ENCODE data around the gene CERS6.
"Not testable (repeated sequence)": the region's sequence is repeated elsewhere in the genome, so short reads cannot be mapped to it uniquely, and the experiment has no call there.

The CERS6 gene

DNA sequence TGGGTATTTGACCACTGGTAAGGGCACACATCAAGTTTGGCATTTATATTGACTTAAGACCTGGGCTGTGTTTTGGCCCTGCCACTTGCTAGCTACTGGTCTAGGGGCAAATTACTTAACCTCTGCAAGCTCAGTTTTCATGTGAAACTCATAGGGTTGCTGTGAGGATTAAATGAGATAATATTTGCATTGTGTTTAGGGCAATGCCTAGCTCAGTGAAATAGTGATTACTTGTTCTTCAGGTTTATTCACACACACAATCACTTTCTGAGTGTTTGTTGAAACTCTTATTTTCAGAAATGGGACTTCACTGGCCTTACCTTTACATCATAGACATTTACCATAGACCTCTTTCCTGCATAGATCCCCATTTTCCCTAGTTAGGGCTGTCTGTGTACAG lies 12.3 kb downstream of the CERS6 start:
- DNase-seq (ENCODE audit: low spot score), result no peak

DNA sequence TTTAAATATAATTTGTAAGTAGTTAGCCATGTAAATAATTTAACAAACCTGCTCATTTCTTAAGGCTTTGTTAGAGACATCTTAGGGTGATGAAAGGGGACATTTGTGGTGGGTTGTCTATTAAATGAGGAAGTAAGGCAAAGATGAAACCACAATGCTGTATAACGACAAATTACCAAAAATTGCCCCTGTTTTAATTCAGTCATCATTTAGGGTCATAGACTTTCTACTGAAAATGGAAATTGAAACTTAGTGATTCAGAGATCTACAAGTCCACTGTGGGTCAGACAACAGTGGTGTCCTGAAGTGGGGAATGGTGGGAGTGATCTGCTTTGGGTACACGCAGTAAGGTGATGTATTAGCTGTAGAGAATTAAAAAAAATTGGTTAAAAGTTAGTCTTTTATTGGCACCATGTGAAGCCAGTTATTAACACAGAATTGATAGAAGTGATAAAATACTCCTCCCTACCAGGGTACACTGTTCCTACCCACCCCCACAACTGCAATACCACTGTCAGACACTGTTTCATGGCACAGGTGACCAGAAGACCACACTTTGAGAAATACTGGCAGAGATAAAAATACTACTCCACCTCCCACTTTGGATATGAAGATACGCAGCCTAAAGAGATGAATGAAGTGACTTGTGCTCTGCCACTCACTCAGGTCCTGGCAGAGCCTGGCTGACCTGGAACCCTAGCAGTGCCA lies 13.4 kb downstream of the CERS6 start:
- DNase-seq (ENCODE audit: low spot score), result no peak

DNA sequence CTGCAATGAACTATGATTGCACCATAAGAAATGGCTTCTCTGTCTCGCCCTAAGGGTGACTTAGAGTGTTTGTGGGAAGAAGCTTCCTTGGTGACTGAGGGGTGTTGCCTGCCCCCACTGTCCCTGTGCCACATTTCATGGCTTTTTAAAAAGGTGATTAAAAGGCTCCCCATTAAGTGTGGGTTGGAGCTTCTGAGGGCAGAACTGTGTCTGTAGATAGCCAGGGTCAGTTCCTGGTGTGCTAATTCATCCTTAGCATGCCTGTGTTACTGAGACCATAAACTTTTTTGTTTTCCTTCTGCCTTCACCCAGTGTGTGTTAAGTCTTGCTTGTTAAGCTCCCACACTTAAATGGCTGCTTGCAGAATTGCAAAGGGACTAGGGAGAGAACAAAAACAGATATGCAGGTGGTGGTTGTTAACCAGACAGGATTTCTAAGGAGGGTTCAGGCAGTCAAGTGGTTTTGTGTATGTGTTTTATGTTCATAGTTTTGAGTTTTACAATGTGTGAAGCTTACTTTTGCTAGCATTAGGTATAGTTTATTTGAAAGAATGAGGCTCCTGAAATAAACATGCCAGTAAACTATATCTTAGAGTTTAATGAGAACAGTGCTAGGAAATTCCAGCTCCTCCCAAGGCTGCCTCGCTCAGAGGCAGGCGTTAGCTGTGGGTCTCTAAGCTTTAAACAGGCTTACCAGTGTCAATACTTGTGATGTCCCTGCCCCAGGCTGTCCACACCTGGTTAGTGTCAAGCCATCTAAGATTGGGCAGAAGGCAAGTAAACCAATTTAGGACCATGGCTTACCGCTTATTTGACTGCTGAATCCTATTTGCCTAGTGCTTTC lies 14.5 kb downstream of the CERS6 start:
- DNase-seq (ENCODE audit: low spot score), result no peak

DNA sequence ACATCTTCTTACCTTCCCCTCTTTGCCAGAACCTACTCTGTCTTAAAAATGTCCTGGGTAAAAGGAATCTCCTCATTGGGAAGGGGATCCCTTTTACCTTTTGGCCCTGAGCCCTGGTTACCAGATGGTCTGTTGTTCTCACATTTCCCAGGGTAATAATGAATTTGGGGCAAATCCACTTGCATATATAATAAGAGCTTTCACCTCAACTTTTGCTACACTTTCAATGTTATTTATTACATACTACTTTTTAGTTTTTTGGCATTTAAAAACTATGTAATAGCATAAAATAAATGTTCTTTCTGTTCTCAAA lies 15.0 kb downstream of the CERS6 start:
- DNase-seq (ENCODE audit: low spot score), result no peak

DNA sequence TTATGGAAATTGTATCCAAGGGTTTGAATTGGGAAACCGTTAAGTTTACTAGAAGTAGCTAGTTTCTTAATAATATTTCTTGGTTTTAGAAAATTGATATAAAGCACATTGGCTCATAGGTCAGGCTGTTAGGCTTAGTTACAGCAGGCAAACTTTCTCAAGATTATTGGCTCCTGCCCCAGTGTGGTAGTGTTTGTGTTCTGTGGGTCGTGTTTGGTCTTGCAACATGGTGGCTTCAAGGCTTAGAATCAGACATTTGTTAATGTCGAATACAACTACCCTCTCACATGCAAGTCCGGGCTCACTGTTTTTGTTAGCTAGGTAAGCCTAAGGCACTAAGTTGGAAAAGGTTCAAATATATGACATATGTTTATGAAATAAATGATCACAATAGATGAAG lies 19.6 kb downstream of the CERS6 start:
- DNase-seq (ENCODE audit: low spot score), result no peak

DNA sequence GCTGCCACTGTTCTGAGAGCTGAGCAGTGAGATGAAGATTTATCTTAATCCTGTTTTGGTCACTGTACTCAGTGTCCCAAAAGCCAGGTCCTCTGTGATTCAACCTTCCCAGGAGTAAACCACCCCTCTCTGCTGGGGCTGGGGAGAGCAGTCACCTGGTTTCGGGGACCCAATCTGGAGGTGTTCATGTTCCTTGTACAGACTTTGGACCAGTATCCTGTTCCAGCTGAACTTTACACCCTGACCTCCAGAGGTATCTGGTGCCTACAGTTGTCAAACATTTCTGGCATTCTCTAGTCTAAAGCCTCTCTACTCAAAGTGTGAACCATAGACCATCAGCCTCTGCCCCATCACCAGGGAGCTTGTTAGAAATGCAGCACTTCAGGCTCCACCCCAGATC lies 22.1 kb downstream of the CERS6 start:
- DNase-seq (ENCODE audit: low spot score), result no peak

DNA sequence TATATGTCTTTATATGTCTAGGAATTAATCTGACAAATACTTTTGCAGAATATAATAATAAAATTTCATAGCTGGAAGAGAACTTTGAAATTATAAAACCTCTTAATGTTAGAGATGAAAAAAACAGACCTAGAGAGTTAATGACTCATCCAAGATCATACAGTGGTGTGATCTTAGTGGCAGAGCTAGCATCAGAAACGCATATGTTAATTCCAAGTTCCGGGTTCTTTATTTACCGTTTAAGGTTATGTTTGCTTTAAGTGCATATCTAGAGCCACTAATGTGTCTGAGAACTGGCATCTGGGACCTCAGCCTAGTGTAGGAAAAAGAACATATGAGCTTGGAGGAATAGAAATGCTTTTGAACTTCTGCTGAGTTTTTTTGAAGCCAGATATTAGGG lies 24.3 kb downstream of the CERS6 start:
- no peak for DNase-seq (ENCODE audit: low spot score)

DNA sequence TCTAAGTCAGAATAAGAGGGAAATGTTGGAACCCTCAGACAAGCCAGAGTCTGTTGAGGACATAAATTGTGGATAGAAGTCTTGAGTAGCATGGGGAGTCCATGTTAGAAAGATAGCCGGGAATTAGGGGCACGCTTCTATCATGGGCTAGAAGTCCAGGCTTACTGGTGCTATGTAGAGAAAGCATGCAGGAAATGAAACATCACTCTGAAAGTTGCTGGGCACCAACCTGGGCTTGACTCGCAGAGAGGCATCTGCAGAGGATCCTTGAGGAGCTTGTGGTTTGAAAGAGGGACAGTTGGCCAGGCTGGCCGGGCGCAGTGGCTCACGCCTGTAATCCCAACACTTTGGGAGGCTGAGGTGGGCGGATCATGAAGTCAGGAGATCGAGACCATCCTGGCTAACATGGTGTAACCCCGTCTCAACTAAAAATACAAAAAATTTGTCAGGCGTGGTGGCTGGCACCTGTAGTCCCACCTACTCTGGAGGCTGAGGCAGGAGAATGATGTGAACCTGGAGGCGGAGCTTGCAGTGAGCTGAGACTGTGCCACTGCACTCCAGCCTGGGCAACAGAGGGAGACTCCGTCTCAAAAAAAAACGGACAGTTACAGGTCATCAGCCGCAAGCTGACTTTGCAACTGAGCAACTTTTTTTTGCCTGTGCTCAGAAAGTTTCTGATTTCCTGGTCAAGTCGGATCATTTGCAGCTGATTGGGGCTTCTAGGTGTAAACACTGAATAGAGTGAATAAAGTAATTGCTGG lies 24.9 kb downstream of the CERS6 start:
- no peak for DNase-seq (ENCODE audit: low spot score)

DNA sequence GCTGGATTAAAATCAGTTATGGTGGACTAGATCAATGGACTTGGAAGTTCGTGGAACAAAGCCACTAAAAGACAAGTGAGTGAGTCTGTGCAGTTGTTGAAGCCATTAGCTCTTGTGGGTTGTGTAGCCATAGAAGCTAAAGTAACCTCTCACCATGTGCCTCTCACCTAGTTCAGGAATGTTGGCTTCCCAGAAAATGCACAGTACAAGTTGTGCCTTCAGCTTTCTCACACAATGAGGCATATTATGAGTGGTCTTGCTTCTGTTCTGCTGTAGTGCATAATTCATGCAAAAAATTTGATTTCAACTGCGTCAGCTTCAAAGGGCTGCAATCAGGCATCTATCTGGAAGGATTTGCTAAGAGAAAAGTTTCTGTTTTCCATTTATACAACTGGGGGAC lies 26.2 kb downstream of the CERS6 start:
- DNase-seq (ENCODE audit: low spot score), result no peak

DNA sequence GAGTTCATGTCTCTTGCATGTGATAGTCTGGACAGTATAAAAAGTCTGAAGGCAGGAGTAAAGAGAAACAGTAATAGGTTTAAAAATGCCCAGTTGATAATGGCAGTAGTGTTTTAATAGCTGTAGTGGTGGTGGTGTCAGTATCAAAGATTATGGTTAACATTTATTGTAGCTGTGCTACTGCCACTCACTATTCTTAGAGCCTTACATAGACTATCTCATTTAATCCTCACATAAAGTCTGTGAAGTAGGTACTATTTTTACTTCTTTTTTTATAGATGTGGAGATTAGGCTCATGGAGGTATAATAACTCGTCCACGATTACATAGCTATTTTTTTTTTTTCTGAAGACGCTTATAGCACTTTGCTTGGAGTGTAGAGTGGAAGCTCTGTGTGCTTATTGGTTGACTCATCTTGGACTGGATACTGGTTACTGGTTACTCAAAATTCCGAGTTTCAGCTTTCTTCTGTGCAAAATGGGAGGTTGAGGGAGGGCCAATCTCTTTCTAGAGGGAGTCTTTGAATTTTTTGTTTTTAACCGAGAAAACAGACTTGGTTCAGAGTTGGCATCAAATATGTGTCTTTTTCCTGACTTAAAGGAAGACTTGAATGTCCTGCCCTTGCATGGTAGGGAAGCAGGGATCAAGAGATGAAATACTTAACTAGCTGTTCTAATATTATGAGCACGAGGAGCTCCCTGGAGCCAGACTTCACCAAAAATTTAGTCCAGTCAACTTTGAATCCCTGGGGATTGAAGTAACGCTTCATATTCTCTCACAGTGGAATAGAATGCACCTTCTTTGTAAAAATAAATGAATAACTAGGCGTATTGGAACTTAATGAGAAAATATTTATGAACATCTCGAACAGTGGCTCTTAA lies 27.1 kb downstream of the CERS6 start:
- no peak for DNase-seq (ENCODE audit: low spot score)

DNA sequence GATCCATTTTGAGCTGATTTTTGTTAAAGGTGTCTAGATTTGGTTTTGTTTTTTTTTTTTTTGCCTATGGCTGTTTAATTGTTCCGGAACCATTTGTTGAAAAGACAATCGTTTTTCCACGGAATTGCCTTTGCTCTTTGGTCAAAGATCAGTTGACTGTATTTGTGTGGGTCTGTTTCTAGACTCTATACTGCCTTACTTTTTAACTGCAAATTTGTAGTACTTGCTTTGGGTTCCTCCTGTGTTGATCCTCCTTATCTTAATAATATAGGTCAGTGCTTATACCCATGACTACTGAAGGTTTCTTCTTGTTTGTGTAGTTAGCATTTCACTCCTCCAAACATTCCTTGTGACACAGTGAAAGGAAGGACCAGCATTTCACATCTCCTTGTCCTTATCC lies 30.4 kb downstream of the CERS6 start:
- DNase-seq (ENCODE audit: low spot score), result no peak

DNA sequence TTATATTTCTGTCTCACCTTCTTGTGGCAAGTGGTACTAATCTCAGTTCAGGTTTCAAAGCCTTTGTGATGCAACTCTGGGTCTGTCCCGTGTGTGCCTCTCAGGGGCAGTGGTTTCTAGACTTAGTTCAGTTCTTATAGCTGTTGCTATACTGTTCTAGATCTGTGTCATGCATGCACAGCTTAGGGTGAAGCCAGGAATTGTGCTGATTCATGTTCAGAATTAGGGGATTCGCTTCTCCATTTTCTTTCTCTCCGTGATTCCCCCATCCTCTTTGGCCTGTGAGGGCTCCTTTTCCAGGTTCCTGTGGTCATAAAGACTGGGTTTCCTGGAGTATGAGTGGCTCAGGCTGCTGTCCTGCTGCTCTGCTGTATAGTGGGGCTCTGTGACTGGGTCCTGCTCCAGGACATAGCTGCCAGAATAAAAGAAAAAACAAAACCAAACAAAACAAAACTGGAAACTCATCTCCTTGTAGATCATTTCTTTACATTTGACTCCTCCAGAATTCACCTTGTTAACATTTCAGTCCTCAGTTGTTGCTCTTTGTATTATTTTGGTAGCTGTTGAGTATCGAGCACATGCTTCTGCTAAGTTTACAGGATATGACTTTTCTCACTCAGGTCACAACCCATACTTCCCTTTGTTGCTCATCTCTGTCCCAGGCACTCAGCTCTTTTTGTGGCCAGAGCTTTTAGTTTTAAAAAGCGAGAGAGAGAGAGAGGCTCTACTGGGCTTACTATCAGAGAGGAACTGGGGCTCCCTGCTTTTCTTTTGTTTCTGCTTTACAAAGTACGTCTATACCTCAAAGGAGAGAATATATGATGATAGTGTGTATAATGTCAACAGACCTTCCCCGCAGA lies 34.2 kb downstream of the CERS6 start:
- DNase-seq (ENCODE audit: low spot score), result no peak

DNA sequence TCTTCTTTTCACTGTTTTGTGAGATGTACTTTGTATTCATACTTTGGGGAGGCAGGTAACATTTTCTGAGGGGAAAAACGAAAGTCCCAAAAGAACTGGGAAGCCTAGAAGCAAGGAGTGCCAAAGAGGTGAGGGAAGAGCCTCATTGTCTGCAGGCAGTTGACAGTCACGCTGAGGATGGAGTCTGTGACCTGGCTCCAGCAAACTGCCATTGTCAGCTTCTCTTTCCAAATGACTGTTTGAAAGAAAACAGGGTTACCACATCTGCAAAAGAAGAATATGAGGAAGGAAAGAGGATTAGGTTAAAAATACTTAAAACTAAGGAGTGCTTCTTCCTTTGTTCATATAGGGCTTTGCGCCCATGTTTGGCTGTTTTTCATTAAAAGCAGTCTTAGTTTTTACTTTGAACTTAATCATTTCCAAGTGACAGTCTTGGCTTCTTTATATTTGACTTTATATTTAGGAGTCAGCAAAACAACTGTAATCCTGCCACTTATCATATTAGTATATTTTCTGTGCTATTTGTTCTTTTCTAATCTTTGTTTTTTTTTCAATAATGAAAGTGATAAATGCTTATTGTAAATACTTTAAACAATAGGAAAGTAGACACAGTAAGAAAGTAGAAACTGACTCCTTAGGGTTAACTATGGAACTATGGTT lies 35.0 kb downstream of the CERS6 start:
- DNase-seq (ENCODE audit: low spot score), result no peak

DNA sequence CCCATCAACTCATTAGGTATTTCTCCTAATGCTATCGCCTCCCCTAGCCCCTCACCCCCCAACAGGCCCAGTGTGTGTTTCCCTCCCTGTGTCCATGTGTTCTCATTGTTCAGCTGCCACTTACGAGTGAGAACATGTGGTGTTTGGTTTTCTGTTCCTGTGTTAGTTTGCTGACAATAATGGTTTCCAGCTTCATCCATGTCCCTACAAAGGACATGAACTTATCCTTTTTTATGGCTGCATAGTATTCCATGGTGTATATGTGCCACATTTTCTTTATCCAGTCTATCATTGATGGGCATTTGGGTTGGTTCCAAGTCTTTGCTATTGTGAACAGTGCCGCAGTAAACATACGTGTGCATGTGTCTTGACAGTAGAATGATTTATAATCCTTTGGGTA lies 35.7 kb downstream of the CERS6 start:
- not testable (repeated sequence) for DNase-seq (ENCODE audit: low spot score)

DNA sequence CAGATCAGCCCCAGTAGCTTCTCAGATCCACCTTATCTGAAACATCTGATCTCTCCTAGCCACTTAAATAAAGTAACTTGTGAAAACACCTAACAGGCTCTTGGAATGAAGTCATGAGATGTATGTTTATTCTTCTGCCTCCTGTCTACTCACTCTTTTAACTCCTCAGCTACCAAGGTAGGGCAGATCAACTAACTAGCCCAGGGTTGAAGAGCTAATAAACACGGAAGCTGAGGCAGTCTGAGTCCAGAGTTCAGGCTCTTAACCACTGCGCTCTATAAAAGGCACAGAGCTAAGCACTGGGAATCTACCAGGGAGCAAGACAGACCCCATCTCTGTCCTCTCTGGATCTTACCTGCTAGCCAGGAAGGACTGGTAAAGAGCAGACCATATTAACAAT lies 37.1 kb downstream of the CERS6 start:
- not testable (repeated sequence) for DNase-seq (ENCODE audit: low spot score)

DNA sequence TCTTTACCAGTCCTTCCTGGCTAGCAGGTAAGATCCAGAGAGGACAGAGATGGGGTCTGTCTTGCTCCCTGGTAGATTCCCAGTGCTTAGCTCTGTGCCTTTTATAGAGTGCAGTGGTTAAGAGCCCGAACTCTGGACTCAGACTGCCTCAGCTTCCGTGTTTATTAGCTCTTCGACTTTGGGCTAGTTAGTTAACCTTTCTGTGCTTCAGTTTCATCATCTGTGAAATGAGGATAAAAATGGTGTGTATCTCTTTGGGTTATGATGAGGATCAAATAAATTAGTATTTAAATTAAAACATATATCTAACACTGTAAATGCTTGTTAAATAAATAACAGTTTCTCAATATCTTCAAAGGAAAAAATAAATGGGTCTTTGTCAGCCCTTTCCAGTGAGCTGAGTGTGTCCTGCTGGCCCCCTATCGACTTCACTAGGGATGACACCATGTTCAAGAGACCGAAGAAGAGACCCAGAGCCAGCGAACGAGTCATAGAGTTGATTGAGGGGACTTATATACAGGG lies 38.2 kb downstream of the CERS6 start:
- DNase-seq (ENCODE audit: low spot score), result peak; percentile 16

DNA sequence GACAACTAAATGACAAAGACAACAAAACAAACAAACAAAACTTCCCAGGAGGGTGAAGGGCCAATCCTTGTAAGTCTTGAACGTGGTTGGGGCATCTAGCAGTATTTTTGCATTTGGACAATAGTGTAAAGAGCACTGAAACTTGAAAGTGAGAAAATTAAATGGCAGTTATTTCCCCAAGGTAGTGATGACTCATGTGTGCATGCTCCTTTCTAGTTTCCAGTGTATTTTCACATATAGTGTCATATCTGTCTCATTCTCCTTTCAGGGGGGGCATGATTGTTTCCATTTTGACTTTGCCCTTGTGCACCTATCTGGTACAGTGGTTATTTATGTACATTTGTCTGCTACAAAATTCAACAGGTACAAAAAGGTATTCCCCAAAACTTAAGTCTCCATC lies 39.5 kb downstream of the CERS6 start:
- no peak for DNase-seq (ENCODE audit: low spot score)

DNA sequence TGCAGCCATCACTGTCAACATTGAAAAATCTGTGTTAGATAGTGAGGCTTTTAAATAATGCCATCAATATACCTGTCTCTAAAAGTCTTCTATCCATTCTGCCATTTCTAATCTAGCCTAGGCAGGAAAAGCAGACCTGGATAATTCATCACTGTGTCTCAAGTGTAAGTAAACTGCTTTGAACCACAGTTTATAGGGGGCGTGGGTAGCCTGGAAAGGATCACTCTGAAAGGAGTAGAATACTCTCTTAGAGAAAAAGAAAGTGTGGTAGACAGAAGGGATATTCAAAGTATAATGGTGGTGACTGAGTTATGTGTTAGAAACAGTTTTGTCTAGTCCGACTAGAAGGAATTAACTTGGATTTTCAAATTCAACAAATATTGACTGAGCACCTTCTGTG lies 40.8 kb downstream of the CERS6 start:
- DNase-seq (ENCODE audit: low spot score), result no peak

DNA sequence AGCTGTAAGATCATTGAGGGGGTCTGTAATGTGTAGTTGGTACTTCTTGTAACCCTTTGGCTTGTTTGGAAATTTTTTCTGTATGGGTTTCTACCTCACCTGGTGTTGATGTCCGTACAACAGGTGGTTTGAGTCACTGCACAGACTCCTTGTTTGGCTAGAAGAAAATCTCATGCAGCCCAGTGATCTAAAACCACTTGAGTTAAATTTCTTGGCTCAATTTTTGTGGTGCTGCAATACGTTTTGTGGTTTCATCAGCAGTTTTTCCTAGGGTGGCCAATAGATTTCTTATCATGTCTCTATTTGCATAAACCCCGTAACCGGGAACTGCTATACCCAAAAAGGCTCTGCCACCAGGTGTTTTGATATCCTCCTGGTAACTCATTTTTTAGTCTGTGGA lies 43.4 kb downstream of the CERS6 start:
- no peak for DNase-seq (ENCODE audit: low spot score)

DNA sequence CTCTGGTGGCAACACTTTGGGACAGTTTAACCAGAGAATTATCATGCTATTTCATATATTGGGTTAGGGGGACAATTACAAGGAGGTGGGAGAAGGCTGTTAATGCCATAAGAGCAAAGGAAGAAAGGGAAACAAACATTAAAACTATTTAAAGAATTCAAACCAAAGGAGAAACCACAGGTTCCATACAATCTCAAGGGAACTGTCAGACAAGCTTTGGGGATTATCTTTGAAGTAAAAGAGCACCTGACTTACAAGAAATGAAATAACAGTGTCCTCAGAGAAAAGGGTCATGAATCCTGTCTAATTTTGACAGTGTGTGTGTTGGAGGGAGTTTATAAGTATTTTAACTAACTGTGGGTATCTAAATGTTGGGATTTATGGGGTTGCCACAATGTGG lies 44.4 kb downstream of the CERS6 start:
- no peak for DNase-seq (ENCODE audit: low spot score)
